ENCODE measurements around the gene WWOX.

WWOX gene

DNA sequence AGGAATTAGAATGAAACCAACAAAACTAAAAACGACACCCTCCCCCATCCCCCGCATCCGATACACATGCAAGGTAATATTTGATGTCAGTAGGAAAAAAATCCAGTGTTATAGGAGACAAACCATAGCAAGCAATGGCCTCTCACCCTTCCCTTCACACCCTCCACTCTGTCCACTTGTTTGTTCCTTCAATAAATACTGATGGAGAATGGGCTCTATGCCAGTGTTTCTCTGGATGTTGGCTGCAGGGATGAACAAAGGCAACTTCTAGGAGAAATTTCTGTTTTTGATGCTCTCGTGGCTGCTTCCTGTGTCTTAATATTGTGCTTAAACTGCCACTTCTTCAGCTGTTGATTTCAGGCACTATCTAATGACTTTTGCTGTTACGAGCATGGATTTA, 98.8 kb downstream of the WWOX start:
- no peak for DNase-seq

DNA sequence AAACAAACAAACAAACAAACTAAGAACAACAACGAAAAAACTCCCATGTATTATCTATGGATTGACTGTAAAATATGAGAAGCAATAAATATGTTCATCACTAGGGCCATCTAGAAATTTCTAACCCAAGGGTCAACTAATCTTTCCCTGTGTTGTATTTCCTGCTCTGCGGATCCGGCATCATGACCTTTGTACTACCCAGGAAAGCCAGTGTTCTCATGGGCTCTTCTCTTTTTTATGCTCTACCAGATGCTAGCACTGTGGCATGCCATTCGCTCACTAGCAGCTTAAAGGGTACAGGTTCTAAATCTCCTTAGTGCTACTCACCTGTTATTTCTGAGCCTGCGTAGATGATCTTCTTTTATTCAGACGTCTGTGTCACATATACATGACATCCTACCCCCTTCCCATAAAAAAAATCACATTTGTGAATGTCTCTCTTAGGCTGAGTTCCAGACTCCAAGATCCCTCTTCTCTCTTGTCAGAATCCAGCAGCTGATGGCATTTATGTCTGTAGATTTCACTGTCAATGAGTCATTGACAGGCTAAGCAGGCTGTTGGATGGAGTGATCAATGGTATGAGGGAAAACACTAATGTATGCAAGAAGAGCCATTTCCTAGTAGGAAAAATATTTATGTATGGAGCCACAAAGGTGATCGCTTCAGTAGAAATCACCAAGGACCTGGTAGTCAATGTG, 100.0 kb downstream of the WWOX start:
- DNase-seq = no peak

DNA sequence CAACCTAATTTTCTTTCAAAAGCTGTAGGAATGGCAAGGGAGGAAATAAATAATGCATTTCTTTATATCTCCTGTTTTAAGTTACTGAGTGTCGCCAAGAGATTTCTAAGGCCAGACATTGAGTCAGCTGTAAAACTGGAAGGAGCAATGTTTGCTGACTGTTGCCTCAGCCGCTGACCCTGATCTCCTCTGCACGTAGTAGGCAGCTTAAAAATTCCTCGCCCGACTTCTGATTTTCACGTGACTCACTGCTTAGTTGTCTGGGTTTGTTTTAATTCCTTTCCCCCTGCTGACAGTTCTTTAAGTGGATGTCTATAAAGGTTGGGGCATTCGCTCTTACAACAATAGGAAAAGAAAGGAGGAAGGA, 100.6 kb downstream of the WWOX start:
- DNase-seq = no peak

DNA sequence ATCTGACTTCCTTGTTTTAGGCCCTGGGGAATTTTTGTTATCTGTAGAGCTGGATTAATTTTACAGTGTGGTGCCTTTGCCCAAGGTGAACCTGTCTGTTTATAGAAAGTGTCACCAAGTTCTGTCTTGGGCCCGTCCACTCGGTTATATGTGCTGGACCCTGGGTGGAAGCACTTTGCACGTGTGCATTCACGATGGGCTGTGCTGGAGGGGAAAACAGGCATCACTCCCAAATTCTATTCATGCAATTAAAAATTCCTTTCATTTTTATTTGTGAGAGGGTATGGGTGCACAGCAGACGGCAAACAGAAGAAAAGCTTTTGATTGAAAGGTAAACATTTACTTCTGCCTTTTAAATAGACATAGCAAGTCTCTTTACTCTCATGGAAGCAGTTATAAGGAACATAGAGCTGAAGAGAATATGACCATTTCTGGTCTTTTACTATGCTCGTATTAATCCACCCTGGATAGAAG, 101.2 kb downstream of the WWOX start:
- DNase-seq = no peak

DNA sequence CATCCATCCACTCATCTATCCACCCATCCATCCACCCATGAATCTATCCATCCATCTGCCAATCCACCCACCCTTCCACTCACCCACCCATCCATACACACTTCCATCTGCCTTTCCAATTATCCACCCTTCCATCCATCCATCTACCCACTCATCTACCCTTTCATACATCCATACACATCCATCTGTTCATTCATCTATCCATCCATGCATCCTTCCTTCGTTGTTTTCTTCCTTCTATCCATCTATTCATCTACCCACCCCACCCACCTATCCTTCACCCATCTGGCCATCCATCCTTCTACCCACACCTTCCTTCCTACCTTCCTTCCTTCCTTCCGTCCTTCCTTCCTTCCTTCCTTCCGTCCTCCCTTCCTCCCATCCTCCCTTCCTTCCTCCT, 106.1 kb downstream of the WWOX start:
- no peak for DNase-seq

DNA sequence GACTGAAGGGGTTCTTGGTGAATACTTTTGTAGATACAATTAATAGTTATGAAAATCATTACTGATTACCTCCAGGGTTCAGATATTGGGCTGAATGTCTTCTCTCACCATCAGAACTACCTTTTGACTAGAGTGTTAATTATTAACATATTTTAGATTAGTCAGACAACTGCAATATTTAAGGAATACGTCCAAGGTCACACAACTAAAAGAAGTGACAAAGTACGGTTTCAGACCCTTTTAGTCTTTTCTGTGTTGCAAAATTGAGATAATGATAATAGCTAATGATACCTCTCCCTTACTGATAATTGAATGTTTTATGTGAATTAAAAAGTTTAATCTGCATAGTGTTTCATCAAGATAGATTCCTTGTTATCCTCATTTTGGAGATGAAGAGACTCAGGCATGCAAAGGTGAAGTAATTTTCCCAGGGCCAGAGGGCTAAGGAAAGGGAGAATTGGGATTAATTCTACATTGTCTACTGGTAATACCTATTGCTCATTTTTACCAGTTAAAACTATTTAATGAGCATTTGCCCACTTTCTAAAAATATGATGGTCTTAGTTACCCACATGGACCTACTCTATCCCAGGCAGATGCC, 107.3 kb downstream of the WWOX start:
- no peak for DNase-seq

DNA sequence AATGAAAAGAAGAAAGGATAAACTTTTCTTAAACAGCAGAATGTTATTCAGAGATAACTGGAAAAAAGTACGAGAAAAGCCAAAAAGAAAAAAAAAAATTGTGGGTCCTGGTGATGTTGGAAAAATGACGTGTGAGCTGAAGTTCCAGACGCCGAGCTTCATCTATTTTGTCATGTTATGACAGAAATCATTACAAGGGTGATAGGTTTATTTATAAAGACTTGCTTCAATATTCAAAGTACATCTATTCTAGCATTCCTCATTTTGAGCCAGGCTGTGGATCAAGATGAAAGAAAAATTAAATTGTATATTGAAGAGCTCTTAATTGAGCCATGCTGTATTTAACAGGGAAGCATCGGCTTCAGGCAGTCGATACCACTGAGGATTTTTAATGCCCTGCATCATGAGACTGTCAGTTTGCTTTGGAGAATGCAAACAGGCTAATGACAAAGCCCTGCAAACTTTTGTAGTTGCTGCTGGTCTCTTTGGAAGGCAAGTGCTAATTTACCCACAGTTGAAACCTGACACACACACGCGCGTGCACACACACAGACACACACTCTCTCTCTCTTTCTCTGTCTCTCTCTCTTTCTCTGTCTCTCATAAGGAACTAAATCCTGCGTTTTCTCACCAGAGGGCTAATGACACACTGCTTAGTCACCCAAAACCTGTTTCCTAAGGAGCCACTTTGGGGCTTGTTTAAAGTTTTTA, 110.7 kb downstream of the WWOX start:
- DNase-seq = no peak

DNA sequence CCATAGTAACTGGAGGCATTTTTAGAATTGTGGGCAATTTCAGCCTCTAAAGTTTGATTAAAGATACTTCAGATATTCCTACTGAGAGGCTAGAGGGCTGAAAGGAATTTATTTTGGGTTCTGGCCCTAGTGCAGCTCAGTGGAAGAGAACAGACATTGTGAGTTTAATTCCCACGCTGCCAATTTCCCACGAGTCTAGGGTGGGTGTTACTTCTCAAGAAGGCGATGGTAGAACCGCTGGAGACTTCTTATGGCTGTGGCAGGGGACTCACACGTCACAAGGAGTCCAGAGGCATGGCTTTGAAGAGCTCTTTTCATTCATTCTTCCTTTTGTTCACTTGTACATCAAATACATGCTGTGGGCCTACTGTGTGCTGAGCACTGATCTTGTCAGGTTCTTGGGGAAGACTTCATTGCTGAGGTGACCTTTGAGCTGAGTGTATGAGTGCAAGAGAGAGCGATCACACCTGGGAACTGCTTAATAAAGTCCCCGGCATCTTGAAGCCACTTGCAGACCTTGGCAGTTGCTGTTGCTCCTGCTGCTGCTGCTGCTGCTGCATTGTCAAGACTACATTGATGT, 111.7 kb downstream of the WWOX start:
- DNase-seq = no peak

DNA sequence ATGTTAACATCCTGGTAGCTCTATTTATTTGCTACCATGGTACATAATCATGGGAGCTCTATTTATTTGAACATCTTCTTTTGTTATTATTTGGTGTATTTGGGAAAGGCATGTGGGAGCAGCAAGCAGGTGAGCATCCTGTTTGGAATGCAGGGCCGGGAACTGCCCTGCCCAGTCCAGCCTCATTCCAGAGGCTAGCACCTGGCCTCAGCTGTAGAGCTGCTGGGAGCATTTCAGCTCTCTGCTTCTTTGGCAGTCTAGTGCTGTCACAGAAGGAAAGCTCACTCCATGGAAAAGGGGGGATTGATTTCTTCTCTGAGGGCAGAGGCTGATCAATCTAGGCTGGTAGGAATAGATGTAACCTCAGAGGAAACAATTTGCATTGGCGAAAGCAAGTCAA, 112.5 kb downstream of the WWOX start:
- no peak for DNase-seq

DNA sequence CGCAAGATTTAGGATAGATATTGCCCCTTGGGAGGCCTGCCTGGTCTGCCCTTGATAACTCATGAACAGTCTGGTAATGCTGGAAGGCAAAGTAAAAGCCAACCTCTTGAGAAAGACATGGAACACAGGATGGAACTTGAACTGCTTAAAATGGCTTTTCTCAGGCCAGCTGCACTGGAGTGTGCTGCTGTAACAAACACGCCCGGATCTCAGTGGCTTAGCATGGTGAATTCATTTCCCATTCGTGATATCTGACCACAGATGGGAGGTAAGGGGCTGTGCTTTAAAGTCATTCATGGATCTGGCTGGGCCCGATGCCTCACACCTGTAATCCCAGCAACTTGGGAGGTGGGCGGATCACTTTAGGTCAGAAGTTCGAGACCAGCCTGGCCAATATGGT, 113.2 kb downstream of the WWOX start:
- DNase-seq = no peak

DNA sequence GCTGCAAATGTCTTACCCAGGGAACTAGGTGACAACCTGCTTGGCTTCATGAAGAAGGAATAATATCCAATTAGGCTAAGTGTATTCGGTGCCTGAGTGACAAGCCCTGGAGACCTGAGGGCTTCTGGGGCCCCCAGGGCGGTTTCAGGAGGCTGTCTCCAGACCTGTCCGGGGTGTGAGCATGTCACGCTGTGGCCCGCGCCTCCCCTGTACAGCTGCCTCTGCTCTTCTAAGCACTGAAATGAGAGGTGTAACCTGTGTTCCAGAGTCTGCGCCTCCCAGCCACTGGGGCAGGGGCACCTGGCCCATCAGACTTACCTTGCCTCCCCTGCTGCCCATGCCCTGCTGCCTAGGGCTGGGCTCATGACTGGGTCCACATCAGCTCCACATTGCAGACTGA, 114.3 kb downstream of the WWOX start:
- DNase-seq = no peak

DNA sequence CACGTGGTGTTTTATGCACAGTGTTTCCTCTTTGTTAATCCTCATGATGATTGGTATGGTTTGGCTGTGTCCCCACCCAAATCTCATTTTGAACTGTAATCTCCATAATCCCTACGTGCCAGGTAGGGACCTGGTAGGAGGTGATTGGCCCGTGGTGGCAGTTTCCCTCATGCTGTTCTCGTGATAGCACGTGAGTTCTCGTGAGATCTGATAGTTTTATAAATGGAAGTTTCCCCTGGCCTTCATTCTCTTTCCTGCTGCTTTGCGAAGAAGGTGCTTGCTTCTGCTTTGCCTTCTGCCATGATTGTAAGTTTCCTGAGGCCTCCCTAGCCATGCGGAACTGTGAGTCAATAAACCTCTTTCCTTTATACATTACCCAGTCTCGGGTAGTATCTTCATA, 115.8 kb downstream of the WWOX start:
- DNase-seq = no peak

DNA sequence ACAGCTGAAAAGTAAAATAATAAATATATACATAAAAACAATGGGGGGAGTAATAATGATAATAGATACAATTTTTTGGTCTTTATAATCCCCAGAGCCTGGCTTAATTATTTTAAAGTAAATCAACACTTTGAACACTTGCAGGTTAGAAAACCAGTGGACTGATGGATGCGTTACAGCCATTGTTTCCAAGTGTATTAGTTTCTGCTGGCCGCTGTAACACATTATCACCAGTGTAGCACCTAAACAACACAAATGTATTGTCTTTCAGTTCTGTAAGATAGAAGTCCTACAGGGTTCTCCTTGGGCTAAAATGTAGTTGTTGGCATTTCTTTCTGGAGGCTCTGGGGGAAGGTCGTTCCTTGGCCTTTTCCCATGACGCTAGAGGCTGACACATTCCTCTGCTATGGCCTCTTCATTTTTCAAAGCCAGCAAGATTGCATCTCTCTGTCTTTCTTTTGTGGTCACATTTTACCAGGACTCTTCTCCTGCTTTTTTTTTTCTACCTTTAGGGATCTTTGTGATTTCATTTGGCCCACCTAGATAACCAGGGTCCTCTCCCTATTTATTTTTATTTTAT, 116.8 kb downstream of the WWOX start:
- DNase-seq = no peak

DNA sequence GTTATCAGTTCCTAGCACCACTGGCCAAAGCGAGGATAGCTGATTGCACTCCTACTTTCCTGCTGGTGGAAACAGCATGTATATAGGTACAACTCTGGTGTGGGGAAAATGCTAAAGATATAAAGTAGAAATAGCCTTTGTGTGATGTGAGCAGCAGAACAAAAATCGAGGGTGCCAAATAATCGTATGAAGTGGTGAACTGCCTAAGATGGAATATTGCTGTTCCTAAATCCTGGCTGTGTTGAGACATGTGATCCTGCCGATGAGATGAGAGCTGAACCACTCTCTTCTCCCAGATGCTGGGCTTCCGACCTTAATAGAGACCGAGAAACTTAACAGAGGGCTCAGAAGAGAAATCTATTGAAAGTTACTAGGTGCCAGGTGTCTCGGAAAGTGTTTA, 117.8 kb downstream of the WWOX start:
- no peak for DNase-seq

DNA sequence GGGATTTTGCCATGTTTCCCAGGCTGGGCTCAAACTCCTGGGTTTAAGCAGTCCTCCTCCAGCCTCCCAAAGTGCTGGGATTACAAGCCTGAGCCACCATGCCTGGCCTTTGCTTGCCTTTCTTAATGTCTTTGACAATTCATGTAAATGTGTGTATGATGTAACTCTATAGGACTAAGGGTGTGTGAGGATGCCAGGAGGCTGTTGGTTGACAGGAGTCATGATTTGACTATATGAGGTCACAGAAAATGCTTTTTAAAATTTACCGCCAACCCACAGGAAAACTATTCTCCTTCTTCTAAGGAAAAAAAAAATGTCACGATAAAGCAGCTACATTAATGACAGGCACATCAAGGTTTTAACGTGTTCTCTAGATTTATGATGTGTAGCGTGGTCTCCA, 118.8 kb downstream of the WWOX start:
- DNase-seq = no peak

DNA sequence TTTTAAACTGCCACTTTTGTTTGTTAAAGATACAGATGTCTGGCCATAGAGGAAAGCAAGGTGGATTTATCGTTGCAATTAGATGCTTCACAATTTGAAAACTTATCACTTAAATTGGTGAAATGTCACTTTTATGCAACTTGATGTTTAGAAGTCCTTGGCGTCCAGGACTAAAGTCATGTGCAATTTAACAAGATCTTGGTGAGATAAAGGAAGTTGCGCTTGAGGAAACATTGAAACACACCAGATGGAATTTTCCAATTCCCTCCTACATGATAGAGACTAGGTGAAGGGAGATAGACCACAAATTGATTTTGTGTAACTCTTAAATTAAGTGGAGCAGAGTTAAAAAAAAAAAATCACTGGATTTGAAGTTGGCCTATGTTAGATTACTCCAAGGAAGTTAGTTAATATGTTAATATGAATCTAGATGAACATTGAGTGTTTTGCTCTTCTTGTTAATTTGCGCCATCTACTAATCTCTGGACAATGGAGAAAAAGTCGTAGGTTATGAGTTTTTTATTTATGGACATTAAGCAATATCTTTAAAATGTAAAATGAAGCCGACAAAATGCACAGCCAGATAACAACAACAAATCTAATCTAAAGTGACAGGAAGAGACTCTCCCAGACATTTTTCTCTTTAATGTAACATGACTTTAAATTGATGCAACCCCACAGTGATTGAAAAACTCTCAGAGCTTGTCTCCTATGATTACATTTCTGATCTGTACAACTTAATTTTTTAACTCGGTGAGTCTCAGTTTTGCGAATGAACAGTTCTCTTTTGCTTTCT, 119.6 kb downstream of the WWOX start:
- DNase-seq = no peak

DNA sequence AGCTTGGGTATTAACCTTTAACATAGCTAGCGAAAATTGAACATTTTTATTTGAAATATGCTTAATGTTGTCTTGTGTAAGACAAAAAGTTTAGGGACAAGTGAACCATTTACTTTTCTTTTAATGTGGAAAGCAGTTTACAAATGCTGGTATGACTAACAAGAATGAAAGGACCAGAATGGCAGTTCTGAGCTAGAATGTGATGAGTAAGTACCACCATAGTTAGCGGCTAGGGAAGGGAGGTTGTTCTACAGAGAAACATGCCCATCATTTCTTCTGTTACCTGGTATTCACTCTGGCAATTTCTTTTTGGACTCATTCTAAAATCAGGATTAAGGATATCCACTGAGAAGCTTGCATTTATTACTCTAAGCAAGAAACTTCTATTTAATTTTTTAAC, 121.1 kb downstream of the WWOX start:
- no peak for DNase-seq

DNA sequence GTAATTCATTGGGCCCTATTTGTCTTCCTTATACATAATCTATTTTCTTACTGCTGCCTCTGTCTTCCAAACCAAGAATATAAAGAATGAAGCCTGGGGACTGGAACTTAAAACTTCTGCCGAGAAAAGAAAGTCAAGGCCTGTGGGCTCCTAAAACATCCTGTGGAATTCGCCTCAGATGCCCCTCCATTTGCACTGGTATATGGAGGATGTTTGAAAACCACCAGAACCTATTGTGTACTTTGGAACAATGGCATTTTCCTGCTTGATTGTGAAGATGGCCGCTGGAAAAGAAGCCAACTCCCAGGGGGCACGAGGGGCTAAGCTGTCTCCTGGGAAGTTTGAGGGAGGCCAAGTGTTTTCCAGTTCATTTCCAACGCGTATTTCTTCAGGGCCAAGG, 122.4 kb downstream of the WWOX start:
- DNase-seq = no peak

DNA sequence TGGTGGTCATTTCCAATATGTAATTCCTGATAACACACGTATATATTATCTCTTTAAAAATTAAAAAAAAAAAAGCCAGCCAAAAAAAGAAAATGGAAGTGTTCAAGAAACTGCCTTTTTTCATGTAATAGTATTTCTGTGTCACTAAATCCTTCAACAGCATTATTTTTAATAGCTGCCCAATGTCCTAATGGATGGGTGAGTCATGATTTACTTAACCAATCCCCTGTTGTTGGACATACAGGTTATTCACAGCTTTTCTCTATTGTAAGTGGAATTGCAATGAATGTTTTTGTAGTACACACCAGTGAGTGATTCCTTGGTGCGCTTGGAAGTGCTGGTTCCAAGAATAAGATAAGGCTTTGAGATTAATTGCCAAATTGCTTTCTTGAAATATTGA, 124.9 kb downstream of the WWOX start:
- DNase-seq = no peak

DNA sequence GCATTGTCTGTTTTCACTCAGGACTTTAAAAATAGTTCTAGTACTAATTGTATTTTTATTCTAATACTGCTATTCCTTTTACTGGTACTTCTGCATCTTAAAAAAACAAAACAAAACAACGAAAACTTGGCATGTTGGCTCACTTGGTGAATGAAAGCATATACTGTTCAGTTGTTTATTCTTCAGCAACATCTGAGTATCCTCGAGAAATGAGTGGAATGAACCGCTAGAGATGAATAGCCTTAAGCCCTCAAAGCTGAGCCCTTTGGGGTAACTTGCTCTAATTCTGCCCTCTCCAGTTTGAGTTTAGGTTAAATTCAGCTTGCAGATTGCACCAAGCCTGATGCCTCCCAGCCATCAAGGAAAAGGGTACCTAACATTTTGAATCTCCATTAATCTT, 126.5 kb downstream of the WWOX start:
- DNase-seq = no peak

DNA sequence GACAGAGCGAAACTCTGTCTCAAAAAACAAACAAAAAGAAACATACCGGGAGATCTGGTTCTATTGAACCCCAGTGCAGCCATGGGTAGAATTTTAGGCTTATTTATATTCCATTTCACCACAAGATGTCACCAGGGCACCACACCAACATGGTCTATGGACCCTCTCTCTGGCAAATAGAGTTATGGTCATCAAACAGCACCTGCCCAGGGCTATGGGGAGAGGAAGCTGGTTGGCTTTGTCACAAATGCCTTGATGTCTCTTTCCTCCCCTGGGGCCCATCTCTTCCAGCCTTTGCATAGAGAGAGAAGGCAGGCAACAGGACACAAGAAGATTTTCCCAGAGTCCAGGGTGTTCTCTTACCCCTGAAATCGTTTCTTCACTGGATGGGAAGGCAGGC, 128.4 kb downstream of the WWOX start:
- DNase-seq = peak in 1 of 2 donors; percentile 3

DNA sequence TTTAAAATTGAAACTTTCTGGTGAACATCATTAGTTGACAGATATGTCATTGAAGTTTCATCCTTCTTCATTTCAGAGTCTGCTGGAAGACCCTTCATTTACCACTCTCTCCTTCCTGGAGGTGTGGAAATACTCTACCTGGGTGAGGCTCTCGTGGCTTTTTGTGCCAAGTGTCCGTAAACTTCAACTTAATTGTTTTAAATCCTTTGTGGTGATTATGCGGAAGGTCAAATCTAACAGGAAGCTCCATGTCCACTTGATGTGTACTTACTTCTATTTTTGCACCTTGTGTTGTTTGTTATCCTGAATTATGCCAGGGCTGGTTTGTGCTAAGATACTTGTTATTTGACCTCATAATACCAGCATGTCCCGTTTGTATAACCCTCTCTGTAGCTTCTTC, 129.2 kb downstream of the WWOX start:
- no peak for DNase-seq

DNA sequence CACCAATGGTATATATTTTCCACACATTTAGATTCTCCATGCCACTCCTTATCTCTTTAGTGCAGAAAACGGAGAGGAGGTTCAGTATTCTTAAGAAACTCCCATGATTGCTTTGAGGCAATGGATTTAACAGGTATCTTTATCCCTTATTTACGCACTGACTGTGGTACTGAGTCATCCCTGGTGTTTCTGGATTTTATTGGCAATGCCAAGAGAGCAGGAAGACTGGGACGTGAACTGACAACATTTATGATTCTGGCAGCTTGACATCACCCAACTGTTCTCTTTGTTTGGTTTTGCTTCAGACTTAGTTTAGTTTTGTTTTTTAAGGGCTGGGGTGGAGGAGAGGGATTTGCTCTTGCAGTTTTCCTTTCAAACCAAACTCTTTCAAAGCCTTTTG, 131.4 kb downstream of the WWOX start:
- DNase-seq = no peak
